ENCODE measurements around the gene TTC7B. TPM values are rescaled to one million over a fixed set of nuclear protein-coding genes. Genes with fewer than 3 reads are reported as not detected.

The TTC7B gene
- total and polyA plus RNA-seq, 2 donors (not counting 1 experiment from before 2014, with no cell fraction given) = 0.36 to 3.2 TPM

DNA sequence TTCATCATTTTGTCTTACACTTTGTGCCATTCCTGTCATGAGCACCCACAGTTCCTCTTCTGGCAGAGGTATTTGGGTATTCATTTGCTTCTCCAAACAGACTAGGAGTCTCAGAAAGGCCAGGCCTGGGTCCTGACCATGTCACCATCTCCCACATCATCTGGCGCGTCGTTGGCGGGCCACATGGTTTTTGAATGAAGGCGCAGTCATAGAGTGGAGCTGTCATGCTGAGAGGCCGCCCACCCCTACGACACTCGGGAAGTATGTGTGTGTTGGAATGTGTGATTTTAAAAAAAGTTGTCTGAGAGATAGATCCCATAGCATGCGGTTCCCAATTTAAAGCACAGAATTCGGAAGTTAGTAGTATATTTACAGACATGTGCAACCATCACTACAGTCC, 15.6 kb upstream of the TTC7B start:
- CTCF ChIA-PET = no interaction called here
- intact Hi-C loops (cut with micrococcal nuclease) = no loop called here
- H3K36me3 ChIP-seq (replicated peaks in 1 of 2; ENCODE audit: control extremely low read depth in 1 of 2, control insufficient read depth in 1 of 2, extremely low read depth in 1 of 2, insufficient read depth in 2 of 2, low read length in 1 of 2) = no peaks in the 10 kb centered on the region
- H3K4me3 Mint-ChIP-seq = no peak overlapping the region
- H3K4me2 ChIP-seq (replicated peaks; ENCODE audit: low read depth, low read length, poor library complexity, severe bottlenecking) = no peak overlapping the region
- H3K4me3 ChIP-seq (ENCODE audit: control extremely low read depth in 1 of 5, extremely low read depth in 1 of 5, insufficient read depth in 1 of 5, low read depth in 2 of 5, low read length in 4 of 5) = no peak overlapping the region
- no peaks in the 10 kb centered on the region for H3K79me2 ChIP-seq (ENCODE audit: control insufficient read depth, insufficient read depth, low read length)
- no peak overlapping the region for H3K27ac Mint-ChIP-seq
- no peaks in the 10 kb centered on the region for H3K27me3 Mint-ChIP-seq
- DNase-seq = no peak
- peaks cover 0 to 12% (median 0%) of the 10 kb centered on the region in 3 donors for H3K9me3 ChIP-seq (ENCODE audit: control extremely low read depth in 1 of 3, control insufficient read depth in 2 of 3, insufficient read depth in 1 of 3, low read length in 2 of 3)
- H3K4me1 Mint-ChIP-seq = peaks cover 17% of the 10 kb centered on the region
- no peaks in the 10 kb centered on the region for H4K20me1 ChIP-seq (ENCODE audit: control insufficient read depth, insufficient read depth, low read length, poor library complexity, severe bottlenecking)
- POLR2A ChIA-PET = no interaction called here
- peaks cover 19 to 24% of the 10 kb centered on the region in 2 donors for H3K4me1 ChIP-seq (ENCODE audit: control insufficient read depth in 2 of 2, insufficient read depth in 2 of 2, low read length in 2 of 2)
- no peak overlapping the region for H2AFZ ChIP-seq (ENCODE audit: insufficient read depth, low read depth, low read length, poor library complexity, severe bottlenecking)
- no peak overlapping the region for H3K27ac ChIP-seq (ENCODE audit: low read length in 2 of 2)
- 100% methylated on average over 1 of the region's 10 CpGs for WGBS (ENCODE audit: insufficient coverage)
- no peak for ATAC-seq (ENCODE audit: low read depth)
- H3K27me3 ChIP-seq (replicated peaks in 1 of 4; ENCODE audit: control extremely low read depth in 1 of 4, control insufficient read depth in 3 of 4, insufficient read depth in 4 of 4, low read length in 3 of 4) = peaks cover 0 to 4% (median 0%) of the 10 kb centered on the region in 4 experiments
- H3K9ac ChIP-seq (ENCODE audit: low read length) = no peak overlapping the region
- H3K9me3 Mint-ChIP-seq (ENCODE audit: insufficient read depth) = no peaks in the 10 kb centered on the region
- no peak for TF ChIP-seq EZH2 (IDR thresholded peaks at IDR 0.05; ENCODE audit: borderline replicate concordance, insufficient read depth, low read depth, low read length, poor library complexity, severe bottlenecking)
- TF ChIP-seq, protein P1, sequence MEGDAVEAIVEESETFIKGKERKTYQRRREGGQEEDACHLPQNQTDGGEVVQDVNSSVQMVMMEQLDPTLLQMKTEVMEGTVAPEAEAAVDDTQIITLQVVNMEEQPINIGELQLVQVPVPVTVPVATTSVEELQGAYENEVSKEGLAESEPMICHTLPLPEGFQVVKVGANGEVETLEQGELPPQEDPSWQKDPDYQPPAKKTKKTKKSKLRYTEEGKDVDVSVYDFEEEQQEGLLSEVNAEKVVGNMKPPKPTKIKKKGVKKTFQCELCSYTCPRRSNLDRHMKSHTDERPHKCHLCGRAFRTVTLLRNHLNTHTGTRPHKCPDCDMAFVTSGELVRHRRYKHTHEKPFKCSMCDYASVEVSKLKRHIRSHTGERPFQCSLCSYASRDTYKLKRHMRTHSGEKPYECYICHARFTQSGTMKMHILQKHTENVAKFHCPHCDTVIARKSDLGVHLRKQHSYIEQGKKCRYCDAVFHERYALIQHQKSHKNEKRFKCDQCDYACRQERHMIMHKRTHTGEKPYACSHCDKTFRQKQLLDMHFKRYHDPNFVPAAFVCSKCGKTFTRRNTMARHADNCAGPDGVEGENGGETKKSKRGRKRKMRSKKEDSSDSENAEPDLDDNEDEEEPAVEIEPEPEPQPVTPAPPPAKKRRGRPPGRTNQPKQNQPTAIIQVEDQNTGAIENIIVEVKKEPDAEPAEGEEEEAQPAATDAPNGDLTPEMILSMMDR (IDR thresholded peaks at IDR 0.05) = no peak

DNA sequence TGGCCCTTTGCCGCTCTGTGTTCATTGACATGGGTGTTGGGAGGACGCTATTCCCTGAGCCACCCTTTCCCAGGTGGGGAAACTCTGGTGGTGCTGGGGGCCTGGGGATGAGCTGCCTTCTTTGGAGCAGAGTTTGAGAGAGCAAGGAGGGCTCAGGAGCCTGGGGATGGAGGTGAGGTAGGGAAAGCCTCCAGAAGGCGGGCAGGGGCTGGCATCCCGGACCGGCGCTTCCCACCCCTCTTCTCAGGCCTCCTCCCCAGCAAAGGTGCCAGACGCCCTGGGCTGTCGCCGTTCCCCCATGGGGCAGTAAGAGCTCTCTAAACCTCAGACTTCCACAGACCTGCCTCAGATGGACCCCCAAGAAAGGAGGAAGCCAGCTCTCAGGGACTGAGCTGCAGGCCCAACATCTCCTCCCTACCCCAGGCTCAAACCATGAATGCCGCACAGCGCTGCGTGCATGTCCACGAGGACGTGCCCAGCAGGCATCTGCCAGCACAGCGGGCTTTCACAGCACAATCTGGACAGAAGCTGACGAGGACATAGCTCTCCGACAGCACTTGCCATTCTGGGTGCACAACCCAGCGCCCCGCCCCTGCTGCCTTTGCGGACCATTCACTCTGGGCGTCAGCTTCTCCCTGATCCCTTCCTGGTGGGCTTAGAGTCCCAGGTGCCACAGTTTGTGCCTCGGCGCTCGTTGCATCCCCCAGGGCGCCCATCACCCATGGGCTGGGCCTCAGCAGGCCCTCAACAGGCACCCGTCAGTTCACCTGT, 14.9 kb upstream of the TTC7B start:
- TF ChIP-seq EZH2 (IDR thresholded peaks at IDR 0.05; ENCODE audit: borderline replicate concordance, insufficient read depth, low read depth, low read length, poor library complexity, severe bottlenecking) = no peak
- TF ChIP-seq, protein P1 (IDR thresholded peaks at IDR 0.05) = no peak
- H3K9ac ChIP-seq (ENCODE audit: low read length) = no peak overlapping the region
- POLR2A ChIA-PET = no interaction called here
- H3K27me3 ChIP-seq (replicated peaks in 1 of 4; ENCODE audit: control extremely low read depth in 1 of 4, control insufficient read depth in 3 of 4, insufficient read depth in 4 of 4, low read length in 3 of 4) = peaks cover 0 to 1% (median 0%) of the 10 kb centered on the region in 4 experiments
- Mint-ChIP-seq H3K4me3 (no peak overlapping the region), H3K27ac (no peak overlapping the region), H3K27me3 (no peaks in the 10 kb centered on the region), H3K4me1 (peaks cover 17% of the 10 kb centered on the region), H3K9me3 (ENCODE audit: insufficient read depth) (no peaks in the 10 kb centered on the region)
- no peak for DNase-seq
- ATAC-seq (ENCODE audit: low read depth) = no peak
- no peak overlapping the region for H2AFZ ChIP-seq (ENCODE audit: insufficient read depth, low read depth, low read length, poor library complexity, severe bottlenecking)
- CTCF ChIA-PET = no interaction called here
- no peak overlapping the region for H3K4me3 ChIP-seq (ENCODE audit: control extremely low read depth in 1 of 5, extremely low read depth in 1 of 5, insufficient read depth in 1 of 5, low read depth in 2 of 5, low read length in 4 of 5)
- peaks cover 0 to 12% (median 0%) of the 10 kb centered on the region in 3 donors for H3K9me3 ChIP-seq (ENCODE audit: control extremely low read depth in 1 of 3, control insufficient read depth in 2 of 3, insufficient read depth in 1 of 3, low read length in 2 of 3)
- no peaks in the 10 kb centered on the region for H3K79me2 ChIP-seq (ENCODE audit: control insufficient read depth, insufficient read depth, low read length)
- no peaks in the 10 kb centered on the region for H3K36me3 ChIP-seq (replicated peaks in 1 of 2; ENCODE audit: control extremely low read depth in 1 of 2, control insufficient read depth in 1 of 2, extremely low read depth in 1 of 2, insufficient read depth in 2 of 2, low read length in 1 of 2)
- no peaks in the 10 kb centered on the region for H4K20me1 ChIP-seq (ENCODE audit: control insufficient read depth, insufficient read depth, low read length, poor library complexity, severe bottlenecking)
- no peak overlapping the region for H3K4me2 ChIP-seq (replicated peaks; ENCODE audit: low read depth, low read length, poor library complexity, severe bottlenecking)
- H3K4me1 ChIP-seq (ENCODE audit: control insufficient read depth in 2 of 2, insufficient read depth in 2 of 2, low read length in 2 of 2) = peaks cover 13 to 18% of the 10 kb centered on the region in 2 donors
- H3K27ac ChIP-seq (ENCODE audit: low read length in 2 of 2) = no peak overlapping the region
- intact Hi-C loops (cut with micrococcal nuclease) = no loop called here
- 96% methylated on average over 26 of the region's 26 CpGs for WGBS (ENCODE audit: insufficient coverage)
